DMS53 treated with DMSO at 0.1 percent for 48 hours (cell line): ENCODE data around the gene POFUT1.
"Not testable (repeated sequence)": the region's sequence is repeated elsewhere in the genome, so short reads cannot be mapped to it uniquely, and the experiment has no call there.

Experiments
- DNase-seq: peaks from one replicate; lab custom pipeline; 2025; ENCODE audit not compliant: unreplicated experiment; lab: John Stamatoyannopoulos, UW

The POFUT1 gene

GRCh38 chr20:32271620-32272019 is 63.9 kb downstream of the POFUT1 start:
- DNase-seq: no peak

GRCh38 chr20:32274359-32274758 is 66.7 kb downstream of the POFUT1 start:
- no peak for DNase-seq

GRCh38 chr20:32275163-32275562 is 67.5 kb downstream of the POFUT1 start:
- not testable (repeated sequence) for DNase-seq

GRCh38 chr20:32277361-32278198 is 69.9 kb downstream of the POFUT1 start, which contains the start of gene KIF3B:
Gene KIF3B, plus strand, starts transcription at chr20:32277651. Its CDS starts 32,127 bp downstream, at chr20:32309778.
- peak; percentile 88 for DNase-seq

- DNase-seq: no peak
These were observed 70.5 kb downstream of the POFUT1 start for GRCh38 chr20:32278199-32278643.

GRCh38 chr20:32281711-32282110 is 74.0 kb downstream of the POFUT1 start:
- no peak for DNase-seq

- DNase-seq: peak; percentile 70
These were observed 74.8 kb downstream of the POFUT1 start for GRCh38 chr20:32282461-32282860.

- DNase-seq: no peak
These were observed 77.5 kb downstream of the POFUT1 start for GRCh38 chr20:32285082-32285620.

- DNase-seq: no peak
These were observed 78.1 kb downstream of the POFUT1 start for GRCh38 chr20:32285621-32286371.

GRCh38 chr20:32287231-32287638 is 79.6 kb downstream of the POFUT1 start:
- DNase-seq: no peak
